Epithelial cell of proximal tubule (primary cell): ENCODE data around the gene TMEM30A. TPM values are rescaled to one million over a fixed set of nuclear protein-coding genes. Genes with fewer than 3 reads are reported as not detected.

Source experiments
- DNase-seq: peaks from one replicate; pipeline ENCODE4 v3.0.0-alpha.2; 2011; ENCODE audit warnings: low read depth
- H3K4me3 ChIP-seq: 2 replicates; pipeline ENCODE4 v1.5.1; 2011; ENCODE audit warnings: low read depth, mild to moderate bottlenecking, low read length
- total RNA-seq: library from RNA; depleted of rRNA; stranded (reverse); fragments of >200 nt; gene quantifications from 2 replicates; pipeline ENCODE4 v1.2.3, GENCODE V29; 2015
- TF ChIP-seq, protein P1 (sequence below): conservative IDR thresholded peaks from 2 replicates; pipeline ENCODE4 v1.5.1; 2012; ENCODE audit warnings: low read depth, mild to moderate bottlenecking, low read length

The TMEM30A gene
- total RNA-seq, 1 donor from 2014 or later = 73.1 TPM

GRCh38 chr6:75318900-75319299, 34.3 kb upstream of the TMEM30A start:
- no peak for DNase-seq
- TF ChIP-seq, protein P1, sequence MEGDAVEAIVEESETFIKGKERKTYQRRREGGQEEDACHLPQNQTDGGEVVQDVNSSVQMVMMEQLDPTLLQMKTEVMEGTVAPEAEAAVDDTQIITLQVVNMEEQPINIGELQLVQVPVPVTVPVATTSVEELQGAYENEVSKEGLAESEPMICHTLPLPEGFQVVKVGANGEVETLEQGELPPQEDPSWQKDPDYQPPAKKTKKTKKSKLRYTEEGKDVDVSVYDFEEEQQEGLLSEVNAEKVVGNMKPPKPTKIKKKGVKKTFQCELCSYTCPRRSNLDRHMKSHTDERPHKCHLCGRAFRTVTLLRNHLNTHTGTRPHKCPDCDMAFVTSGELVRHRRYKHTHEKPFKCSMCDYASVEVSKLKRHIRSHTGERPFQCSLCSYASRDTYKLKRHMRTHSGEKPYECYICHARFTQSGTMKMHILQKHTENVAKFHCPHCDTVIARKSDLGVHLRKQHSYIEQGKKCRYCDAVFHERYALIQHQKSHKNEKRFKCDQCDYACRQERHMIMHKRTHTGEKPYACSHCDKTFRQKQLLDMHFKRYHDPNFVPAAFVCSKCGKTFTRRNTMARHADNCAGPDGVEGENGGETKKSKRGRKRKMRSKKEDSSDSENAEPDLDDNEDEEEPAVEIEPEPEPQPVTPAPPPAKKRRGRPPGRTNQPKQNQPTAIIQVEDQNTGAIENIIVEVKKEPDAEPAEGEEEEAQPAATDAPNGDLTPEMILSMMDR = no peak
- no peak overlapping the region for H3K4me3 ChIP-seq

DNA sequence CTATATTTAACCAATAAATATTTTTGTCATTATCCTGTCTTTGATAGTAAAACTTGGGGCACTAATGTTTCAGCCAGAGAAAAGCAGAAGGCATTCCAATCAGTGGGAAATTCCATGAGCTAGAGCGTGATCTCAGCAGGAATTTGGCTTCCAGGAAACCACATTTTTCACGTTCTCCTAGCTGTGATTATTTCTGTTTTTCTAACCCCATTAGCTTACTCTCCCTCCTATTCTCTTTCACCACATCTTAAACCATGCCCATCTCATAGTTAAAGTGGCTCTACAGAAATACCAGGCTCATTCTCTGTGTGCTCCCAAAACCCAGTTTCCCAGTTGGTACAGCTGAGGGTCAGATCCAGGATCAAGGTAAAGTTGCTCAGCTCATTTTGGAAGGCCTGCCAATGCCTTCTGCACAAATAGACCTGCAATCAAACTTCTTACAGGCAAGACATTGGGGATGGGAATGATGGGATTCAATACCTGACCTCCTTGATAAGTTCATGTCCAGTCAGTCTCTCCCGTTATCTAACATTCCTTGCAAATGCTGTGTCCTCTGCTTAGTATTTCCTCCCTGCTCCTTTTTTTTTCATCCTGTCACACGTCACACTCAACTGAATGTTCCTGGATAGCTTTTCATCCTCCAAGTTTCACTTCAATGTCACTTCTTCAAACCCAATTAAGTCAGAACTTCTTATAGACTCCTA, 33.1 kb upstream of the TMEM30A start:
- DNase-seq = peak; percentile 53
- H3K4me3 ChIP-seq = no peak overlapping the region
- TF ChIP-seq, protein P1 = no peak

DNA sequence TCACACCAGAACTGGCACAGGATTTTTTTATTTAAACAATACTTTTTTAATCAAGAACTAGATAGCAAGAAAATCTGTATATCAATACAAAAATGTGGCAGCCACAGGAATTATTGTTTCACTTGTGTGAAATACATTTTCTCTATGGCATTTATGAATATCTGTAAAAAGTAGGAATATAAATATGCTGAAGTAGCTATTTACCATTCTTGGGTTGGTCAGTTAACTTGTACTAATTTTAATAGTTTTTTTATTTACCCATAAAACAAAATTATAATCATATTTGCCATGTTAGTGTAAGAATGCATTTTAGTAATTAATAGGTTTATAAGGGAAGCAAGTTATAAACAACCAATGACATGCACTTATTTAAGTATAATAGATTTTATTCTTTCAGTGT, 31.4 kb upstream of the TMEM30A start:
- TF ChIP-seq, protein P1 = no peak
- no peak for DNase-seq
- H3K4me3 ChIP-seq = no peak overlapping the region

DNA sequence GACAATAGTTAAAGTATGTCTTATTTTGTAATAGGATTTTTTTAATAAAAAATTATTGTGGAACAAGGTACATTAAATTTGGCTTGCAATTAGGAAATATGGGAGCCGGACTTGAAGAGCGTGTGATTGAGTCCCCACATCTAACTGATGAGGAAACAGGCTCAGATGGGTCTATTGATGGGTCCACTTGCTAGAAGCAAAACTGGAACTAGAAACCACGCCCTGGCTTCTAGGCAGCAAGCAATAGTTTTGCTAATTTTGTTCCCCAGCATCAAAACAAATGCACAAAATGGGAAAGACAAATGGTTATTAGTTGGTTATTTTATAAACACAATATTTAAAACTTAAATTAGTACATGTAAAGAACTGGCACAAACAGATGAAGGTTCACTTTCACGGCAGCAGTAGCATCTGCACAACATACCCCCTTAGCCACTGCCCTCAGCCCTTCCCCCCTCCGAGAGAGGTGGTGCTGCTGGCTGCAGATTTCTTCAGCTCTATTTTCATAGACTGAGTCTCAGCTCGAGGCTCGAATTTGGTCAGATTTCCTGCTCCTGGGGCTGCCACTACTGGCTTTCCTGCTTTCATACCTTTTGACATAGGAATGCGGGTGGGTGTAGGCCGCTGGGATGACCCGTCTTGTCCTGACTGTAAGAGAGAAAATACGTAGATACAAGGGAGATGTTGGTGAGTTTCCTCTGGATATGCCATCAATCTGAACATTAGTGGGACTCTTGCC, 23.8 kb upstream of the TMEM30A start:
- no peak for DNase-seq
- H3K4me3 ChIP-seq = no peak overlapping the region
- TF ChIP-seq, protein P1 = no peak

DNA sequence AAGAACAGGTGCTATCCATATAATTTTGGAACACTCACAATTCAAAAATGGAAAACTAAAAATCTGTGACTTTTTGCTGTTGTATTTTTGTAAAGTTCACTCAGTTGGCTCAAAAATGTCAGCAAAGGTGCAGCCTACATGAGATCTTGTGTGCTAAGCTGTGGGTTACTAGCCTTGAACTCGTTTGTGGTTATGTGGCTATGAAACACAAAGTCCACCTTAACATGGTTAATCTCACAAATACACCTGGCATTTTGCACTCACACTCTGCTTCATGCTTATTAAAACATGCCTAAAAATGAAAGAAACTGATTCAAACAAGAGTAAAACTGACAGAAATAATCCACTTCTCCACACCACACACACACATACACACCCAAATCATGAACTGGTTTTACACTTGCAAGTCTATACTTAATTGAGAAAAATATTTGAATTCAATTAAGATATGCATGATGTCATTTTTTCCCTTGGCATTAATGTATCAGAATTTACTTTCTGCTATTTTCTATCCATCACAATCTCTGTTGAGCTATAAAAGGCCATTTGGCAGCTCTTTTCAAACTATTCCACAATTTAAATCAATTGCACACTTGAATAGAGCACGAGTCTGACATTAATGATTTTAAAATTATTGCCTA, 22.9 kb upstream of the TMEM30A start:
- TF ChIP-seq, protein P1 = no peak
- DNase-seq = no peak
- no peak overlapping the region for H3K4me3 ChIP-seq

DNA sequence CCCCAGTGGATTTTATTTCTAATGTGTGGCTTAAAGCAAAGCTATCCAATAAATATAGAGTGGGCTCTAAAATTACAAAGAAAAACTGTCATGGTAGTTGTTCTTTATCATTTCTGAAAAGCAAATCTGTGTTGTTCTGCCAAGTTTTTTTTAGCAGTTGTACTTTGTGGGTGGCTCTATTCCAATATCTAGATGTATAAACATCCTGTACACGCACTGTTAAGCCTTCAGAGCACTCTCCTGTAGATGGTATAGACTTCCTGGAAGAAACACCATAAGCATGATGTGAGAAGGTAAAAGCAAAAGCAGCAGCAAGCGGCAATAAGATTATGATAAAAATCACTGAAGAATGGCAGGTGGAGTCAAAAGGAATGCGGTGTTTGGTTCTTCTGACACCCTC, 21.5 kb upstream of the TMEM30A start:
- TF ChIP-seq, protein P1 = no peak
- no peak overlapping the region for H3K4me3 ChIP-seq
- no peak for DNase-seq
